Natural killer cell (primary cell): ENCODE measurements around the gene INTS15. TPM values are rescaled to one million over a fixed set of nuclear protein-coding genes. Genes with fewer than 3 reads are reported as not detected.
"Not testable (repeated sequence)": the region's sequence is repeated elsewhere in the genome, so short reads cannot be mapped to it uniquely, and the experiment has no call there.

Source experiments
- ATAC-seq, 3 donors: fragments of 150-1000 bp in 2 of 3; fragments of 200-7000 bp in 1 of 3; cut with Tn5 transposase; 1 replicate in 1 of 3; 2 replicates in 2 of 3; pipeline ENCODE4 v1.10.0; 2021; ENCODE audit warnings: mild to moderate bottlenecking in 2 of 3, moderate library complexity in 2 of 3
- DNase-seq, 2 donors: peaks; one replicate each; pipeline versions ENCODE4 v3.0.0 to v3.0.0-alpha.2; 2013 to 2021; ENCODE audit warnings: mixed read lengths in 1 of 2
- H3K27ac ChIP-seq: one replicate; pipeline ENCODE4 v1.5.1; 2013; ENCODE audit warnings: mild to moderate bottlenecking, low read length
- H3K27me3 ChIP-seq: one replicate; pipeline ENCODE4 v1.6.1; 2013; ENCODE audit warnings: low read length; ENCODE audit not compliant: control insufficient read depth, insufficient read depth
- H3K36me3 ChIP-seq: one replicate; pipeline ENCODE4 v1.6.1; 2013; ENCODE audit warnings: low read length; ENCODE audit not compliant: control insufficient read depth, insufficient read depth
- H3K4me1 ChIP-seq: one replicate; pipeline ENCODE4 v1.6.1; 2013; ENCODE audit warnings: low read length; ENCODE audit not compliant: control insufficient read depth, insufficient read depth
- H3K4me3 ChIP-seq: one replicate; pipeline ENCODE4 v1.5.1; 2013; ENCODE audit warnings: low read length
- H3K9me3 ChIP-seq: one replicate; pipeline ENCODE4 v1.6.1; 2013; ENCODE audit warnings: low read length; ENCODE audit not compliant: control insufficient read depth, insufficient read depth
- H3K27ac Mint-ChIP-seq, 2 donors: one replicate each; pipeline ENCODE4 v1.8.0; 2022; ENCODE audit warnings: mild to moderate bottlenecking in 2 of 2, mixed read lengths in 2 of 2, moderate library complexity in 1 of 2
- H3K27me3 Mint-ChIP-seq, 2 donors: one replicate each; pipeline ENCODE4 v1.8.0; 2022; ENCODE audit warnings: low read depth in 2 of 2, mixed read lengths in 2 of 2
- H3K36me3 Mint-ChIP-seq: one replicate; pipeline ENCODE4 v1.8.0; 2022; ENCODE audit warnings: mixed read lengths
- H3K4me1 Mint-ChIP-seq, 2 donors: one replicate each; pipeline ENCODE4 v1.8.0; 2022; ENCODE audit warnings: mixed read lengths in 2 of 2
- H3K4me3 Mint-ChIP-seq: one replicate; pipeline ENCODE4 v1.8.0; 2022; ENCODE audit warnings: mild to moderate bottlenecking, moderate library complexity, mixed read lengths
- H3K9me3 Mint-ChIP-seq, 2 donors: one replicate each; pipeline ENCODE4 v1.8.0; 2022; ENCODE audit warnings: mixed read lengths in 2 of 2
- WGBS: methylation state at CpG from one replicate; pipeline ENCODE4 v1.1.7; 2013; ENCODE audit warnings: missing lambda C conversion rate; ENCODE audit not compliant: insufficient coverage; 5-methylcytosine and 5-hydroxymethylcytosine counted together
- intact Hi-C: fragments of 100-400 bp; cut with micrococcal nuclease; formaldehyde crosslinking; loops from one replicate; pipeline ENCODE4 v1.14.2; 2022
- total RNA-seq, 4 donors: library from RNA; stranded (reverse); fragments of 120-200 nt in 1 of 4; gene quantifications; one replicate each; pipeline versions ENCODE4 v1.2.3 to v1.2.4, GENCODE V29; 2013 to 2022
- TF ChIP-seq, protein P1 (sequence below): fragments of 200-600 bp; IDR thresholded peaks from one replicate; pipeline ENCODE4 v1.8.0; 2022; ENCODE audit warnings: antibody characterized with exemption

The INTS15 gene
- total RNA-seq, 3 donors from 2014 or later (not counting 1 experiment from before 2014, with no cell fraction given) = 47.5 to 70.1 (median 60.7) TPM

DNA sequence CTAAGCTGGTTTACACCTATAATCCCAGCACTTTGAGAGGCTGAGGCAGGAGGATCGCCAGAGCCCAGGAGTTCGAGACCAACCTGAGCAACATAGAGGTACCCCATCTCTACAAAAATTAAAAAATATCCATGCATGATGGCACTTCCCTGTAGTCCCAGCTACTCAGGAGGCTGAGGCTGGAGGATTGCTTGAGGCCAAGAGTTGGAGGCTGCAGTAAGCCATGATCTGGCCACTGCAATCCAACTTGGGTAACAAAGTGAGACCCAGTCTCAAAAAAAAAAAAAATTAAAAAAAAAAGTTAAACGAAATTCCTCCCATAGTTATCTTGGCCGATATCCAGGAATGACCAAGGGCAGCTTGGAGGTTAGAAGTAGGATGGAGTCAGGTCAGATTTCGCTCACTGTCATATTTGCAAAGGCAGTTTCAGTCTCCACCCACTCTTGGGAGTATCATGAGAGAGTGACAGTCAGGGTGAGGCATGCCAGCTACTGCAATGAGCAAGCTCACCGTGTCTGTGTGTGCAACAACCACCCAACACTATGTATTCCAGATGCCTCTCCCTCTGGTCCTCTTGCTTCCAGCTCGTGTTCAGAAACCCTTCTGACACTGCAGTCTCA is 18.6 kb upstream of the INTS15 start:
- Histone ChIP-seq H3K36me3 (no peaks in the 10 kb centered on the region), H3K4me3 (no peak overlapping the region), H3K27ac (no peak overlapping the region), H3K27me3 (no peaks in the 10 kb centered on the region), H3K4me1 (peaks cover under 1% of the 10 kb centered on the region), H3K9me3 (no peaks in the 10 kb centered on the region)
- TF ChIP-seq, protein P1, sequence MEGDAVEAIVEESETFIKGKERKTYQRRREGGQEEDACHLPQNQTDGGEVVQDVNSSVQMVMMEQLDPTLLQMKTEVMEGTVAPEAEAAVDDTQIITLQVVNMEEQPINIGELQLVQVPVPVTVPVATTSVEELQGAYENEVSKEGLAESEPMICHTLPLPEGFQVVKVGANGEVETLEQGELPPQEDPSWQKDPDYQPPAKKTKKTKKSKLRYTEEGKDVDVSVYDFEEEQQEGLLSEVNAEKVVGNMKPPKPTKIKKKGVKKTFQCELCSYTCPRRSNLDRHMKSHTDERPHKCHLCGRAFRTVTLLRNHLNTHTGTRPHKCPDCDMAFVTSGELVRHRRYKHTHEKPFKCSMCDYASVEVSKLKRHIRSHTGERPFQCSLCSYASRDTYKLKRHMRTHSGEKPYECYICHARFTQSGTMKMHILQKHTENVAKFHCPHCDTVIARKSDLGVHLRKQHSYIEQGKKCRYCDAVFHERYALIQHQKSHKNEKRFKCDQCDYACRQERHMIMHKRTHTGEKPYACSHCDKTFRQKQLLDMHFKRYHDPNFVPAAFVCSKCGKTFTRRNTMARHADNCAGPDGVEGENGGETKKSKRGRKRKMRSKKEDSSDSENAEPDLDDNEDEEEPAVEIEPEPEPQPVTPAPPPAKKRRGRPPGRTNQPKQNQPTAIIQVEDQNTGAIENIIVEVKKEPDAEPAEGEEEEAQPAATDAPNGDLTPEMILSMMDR = no peak
- ATAC-seq (no peak), DNase-seq (no peak)
- 76% methylated on average over 5 of the region's 7 CpGs for WGBS
- Mint-ChIP-seq H3K27me3 (peaks cover 6% of the 10 kb centered on the region in 2 donors), H3K4me3 (no peak overlapping the region), H3K36me3 (no peaks in the 10 kb centered on the region), H3K9me3 (no peaks in the 10 kb centered on the region), H3K4me1 (no peaks in the 10 kb centered on the region), H3K27ac (no peak overlapping the region)
- intact Hi-C loops = no loop called here

DNA sequence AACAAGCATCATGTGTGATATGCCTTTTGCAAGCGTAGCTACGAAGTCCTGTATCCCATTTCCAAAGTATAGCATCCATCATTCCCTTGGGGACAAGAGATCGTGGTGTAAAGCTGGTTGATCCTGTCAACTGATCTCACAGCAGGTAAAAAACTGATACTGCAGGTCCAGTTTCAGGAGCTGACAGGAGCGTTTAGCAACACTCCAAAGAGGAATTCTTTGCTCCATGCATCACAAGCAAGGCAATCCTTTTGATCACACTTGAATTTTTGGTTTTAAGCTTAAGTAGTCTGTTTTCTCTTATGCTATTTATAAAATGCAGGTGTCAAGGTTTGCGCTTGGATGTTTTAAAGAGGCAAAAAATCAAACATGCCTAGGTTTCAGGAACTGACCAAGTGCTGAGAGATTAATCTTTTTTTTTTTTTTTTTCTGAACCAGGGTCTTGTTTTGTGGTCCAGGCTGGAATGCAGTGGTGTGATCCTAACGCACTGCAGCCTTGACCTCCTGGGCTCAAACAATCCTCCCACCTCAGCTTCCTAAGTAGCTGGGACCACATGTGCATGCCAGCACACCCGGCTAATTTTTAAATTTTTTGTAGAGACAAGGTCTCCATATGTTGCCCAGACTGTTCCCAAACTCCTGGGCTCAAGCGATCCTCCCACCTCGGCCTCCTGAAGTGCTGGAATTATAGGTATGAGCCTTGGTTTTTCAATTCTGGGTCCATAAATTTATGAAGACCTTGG is 14.4 kb upstream of the INTS15 start:
- no peaks in the 10 kb centered on the region for H3K9me3 ChIP-seq
- H3K4me3 ChIP-seq = no peak overlapping the region
- peaks cover 4 to 6% of the 10 kb centered on the region in 2 donors for H3K27me3 Mint-ChIP-seq
- H3K4me3 Mint-ChIP-seq = peak overlapping the region; percentile 11
- ATAC-seq (no peak), DNase-seq (no peak)
- no peaks in the 10 kb centered on the region for H3K27me3 ChIP-seq
- intact Hi-C loops = no loop called here
- TF ChIP-seq, protein P1 = no peak
- H3K4me1 Mint-ChIP-seq = peaks cover 9 to 11% of the 10 kb centered on the region in 2 donors
- H3K36me3 ChIP-seq = peaks cover 2% of the 10 kb centered on the region
- no peaks in the 10 kb centered on the region for H3K9me3 Mint-ChIP-seq
- peak overlapping the region; percentile 45 to 53 for H3K27ac Mint-ChIP-seq
- whole genome bisulfite sequencing = 96% methylated on average over 9 of the region's 9 CpGs
- H3K27ac ChIP-seq = no peak overlapping the region
- H3K36me3 Mint-ChIP-seq = no peaks in the 10 kb centered on the region
- peaks cover 15% of the 10 kb centered on the region for H3K4me1 ChIP-seq

DNA sequence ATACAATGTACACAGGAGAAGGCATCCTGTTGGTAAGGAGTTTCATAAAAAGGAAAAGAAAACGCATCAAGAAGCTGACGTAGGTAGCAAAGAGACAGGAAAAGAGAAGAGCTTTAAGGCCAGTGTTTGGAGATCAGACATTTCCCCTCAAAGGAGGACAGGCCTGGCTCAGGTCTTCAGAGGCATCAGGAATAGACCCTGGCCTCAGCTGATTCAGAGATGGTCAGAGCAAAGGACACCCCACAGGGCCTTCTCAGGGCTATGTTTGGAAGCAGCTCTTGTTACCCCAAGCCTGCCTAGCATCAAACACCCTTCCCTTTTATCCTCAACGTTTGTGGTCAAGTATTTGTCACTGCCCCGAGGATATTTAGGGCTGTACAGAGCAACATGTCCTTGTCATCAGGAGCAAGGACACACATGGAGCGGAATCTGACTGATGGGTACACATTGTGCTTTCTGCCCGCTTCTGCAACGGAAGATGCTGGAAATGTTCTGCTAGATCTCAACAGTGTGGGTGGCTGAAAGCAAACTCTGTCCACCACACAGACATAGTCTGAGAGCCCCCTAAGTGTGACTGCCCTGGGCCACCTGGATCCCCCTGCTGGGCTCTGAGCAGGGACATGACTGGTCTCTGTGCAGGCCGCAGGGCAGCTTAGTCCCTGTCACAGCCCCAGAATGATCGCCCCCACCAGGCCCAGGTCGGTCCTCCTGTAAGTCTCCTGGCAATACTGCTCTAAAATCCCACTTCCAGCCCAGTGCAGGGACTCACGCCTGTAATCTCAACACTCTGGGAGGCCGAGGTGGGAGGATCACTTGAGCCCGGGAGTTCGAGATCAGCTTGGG is 13.6 kb upstream of the INTS15 start:
- peak overlapping the region; percentile 23 for H3K27ac ChIP-seq
- Mint-ChIP-seq H3K4me3 (peak overlapping the region; percentile 49), H3K36me3 (no peaks in the 10 kb centered on the region), H3K4me1 (peaks cover 9 to 11% of the 10 kb centered on the region in 2 donors), H3K9me3 (no peaks in the 10 kb centered on the region), H3K27ac (peak overlapping the region; percentile 45 to 53), H3K27me3 (peaks cover 4 to 6% of the 10 kb centered on the region in 2 donors)
- no peaks in the 10 kb centered on the region for H3K27me3 ChIP-seq
- ATAC-seq (no peak), DNase-seq (no peak)
- peak overlapping the region; percentile 41 for H3K4me3 ChIP-seq
- 83% methylated on average over 12 of the region's 14 CpGs for whole genome bisulfite sequencing
- H3K4me1 ChIP-seq = peaks cover 15% of the 10 kb centered on the region
- intact Hi-C loops = no loop called here
- H3K36me3 ChIP-seq = peaks cover 10% of the 10 kb centered on the region
- TF ChIP-seq, protein P1 = no peak
- no peaks in the 10 kb centered on the region for H3K9me3 ChIP-seq

DNA sequence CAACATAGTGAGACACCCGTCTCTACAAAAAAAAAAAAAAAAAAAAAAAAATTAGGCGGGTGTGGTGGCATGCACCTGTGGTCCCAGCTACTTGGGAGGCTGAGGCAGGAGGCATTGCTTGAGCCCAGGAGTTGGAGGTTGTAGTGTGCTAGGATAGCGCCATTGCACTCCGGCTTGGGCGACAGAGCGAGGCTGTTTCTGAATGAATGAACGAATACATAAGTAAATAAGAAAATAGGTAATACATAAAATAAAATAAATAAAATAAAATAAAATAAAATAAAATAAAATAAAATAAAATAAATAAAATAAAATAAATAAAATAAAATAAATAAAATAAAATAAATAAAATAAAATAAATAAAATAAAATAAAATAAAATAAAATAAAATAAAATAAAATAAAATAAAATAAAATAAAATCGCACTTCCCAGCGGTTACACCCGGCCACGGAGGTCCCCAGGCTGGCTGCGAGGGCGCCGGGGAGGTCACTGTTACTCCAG is 12.9 kb upstream of the INTS15 start:
- H3K27me3 ChIP-seq, H3K36me3 Mint-ChIP-seq, H3K27me3 Mint-ChIP-seq, H3K9me3 ChIP-seq, H3K9me3 Mint-ChIP-seq: not testable (repeated sequence)
- peak overlapping the region; percentile 92 for H3K4me3 ChIP-seq
- H3K27ac Mint-ChIP-seq = peak overlapping the region; percentile 89 to 97
- DNase-seq (peak in 1 of 2 donors; percentile 51), ATAC-seq (peak in 1 of 3 donors; percentile 18)
- 8% methylated on average over 8 of the region's 14 CpGs for WGBS
- peaks cover 11% of the 10 kb centered on the region for H3K36me3 ChIP-seq
- peak overlapping the region; percentile 98 for H3K27ac ChIP-seq
- peak overlapping the region; percentile 90 for H3K4me3 Mint-ChIP-seq
- peaks cover 11 to 12% of the 10 kb centered on the region in 2 donors for H3K4me1 Mint-ChIP-seq
- peaks cover 15% of the 10 kb centered on the region for H3K4me1 ChIP-seq
- intact Hi-C loops = loop anchor here (1.0 kb wide), 1 partner anchor 12 kb away; no protein-coding TSS in a partner anchor
